RKO (cell line): Measurements from ENCODE around the gene SGCG.
"Not testable (repeated sequence)": the region's sequence is repeated elsewhere in the genome, so short reads cannot be mapped to it uniquely, and the experiment has no call there.

Experiments used
- DNase-seq: peaks from one replicate; pipeline ENCODE4 v3.0.0-alpha.2; 2016; ENCODE audit warnings: low spot score

SGCG gene

DNA sequence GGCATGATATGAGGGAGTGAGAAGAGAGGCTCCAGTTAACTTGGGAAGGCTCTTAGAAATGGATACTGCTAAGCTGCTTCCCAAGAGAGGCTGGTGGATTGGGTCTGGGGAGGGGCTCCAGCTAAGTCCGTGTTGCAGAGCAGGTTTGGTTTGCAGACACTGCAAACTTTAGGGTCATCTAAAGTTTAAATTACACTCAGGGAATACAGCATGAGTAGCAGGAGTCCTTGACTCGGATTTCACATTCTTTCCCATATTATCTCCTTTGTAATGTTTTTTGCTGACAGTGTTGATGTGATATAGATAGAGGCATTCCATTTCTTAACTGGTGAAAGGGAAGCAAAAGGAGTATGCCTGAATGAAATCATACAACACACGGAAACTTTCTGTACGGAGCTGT is 31.9 kb downstream of the SGCG start:
- no peak for DNase-seq

DNA sequence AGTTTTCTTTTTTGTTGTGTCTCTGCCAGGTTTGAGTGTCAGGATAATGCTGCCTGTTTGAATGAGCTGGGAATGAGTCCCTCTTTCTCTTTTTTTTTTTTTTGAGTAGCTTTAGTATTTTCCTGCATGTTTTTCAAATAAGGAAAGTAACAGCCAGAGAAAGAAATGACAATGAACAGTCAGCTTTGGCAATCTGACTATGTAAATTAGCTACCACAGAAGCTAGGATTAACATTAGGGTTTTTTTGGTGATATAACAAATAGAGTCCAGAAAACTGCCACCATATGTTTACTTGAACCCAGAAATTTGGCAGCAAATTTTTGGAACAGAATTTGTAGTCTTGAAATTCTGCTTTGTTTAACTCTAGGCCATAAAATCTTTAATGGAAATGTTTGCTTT is 50.5 kb downstream of the SGCG start:
- no peak for DNase-seq

DNA sequence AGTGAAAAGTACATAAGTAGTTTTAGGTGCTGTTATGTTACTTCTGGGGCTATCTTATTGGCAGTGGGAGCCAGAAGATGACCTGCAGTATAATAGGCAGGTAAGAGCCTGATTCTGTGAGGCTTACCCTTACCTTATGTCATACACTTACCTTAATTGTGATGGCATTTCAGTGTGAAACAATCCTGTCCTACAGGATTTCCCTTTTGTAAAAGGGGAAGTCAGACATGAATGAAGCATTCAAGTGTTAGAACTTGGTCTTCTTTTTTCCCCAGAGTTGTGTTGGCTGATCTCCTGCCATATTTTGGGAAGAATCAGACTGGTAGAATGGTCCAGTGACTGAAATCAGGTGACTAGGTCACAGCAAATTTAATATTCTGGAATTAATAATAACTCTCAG is 55.2 kb downstream of the SGCG start:
- no peak for DNase-seq

DNA sequence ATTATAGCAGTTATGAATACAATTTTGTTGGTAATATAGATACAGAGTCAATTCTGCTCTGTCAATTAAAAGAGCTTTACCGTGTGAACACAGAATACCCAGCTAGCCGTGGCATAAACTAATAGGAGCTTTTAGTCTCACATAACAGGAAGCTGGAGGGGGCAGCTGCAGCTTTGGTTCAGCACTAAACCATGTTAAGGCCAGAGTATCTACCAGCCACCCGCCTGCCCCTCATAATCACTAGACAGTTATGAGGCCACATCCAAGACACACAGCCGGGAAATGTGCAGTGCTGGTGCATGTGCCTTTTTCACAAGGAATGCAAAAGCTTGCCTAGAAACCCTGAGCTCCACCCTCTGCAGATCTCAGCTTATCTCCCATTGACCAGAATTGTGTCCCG is 62.3 kb downstream of the SGCG start:
- no peak for DNase-seq

DNA sequence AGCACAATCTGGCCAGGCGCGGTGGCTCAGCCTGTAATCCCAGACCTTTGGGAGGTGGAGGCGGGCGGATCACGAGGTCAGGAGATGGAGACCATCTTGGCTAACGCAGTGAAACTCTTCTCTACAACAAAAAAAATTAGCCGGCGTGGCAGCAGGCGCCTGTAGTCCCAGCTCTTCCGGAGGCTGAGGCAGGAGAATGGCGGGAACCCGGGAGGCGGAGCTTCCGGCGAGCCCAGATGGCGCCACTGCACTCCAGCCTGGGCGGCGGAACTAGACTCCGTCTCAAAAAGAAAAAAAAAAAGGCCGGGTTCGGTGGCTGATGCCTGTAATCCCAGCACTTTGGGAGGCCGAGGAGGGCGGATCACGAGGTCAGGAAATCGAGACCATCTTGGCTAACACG is 67.6 kb downstream of the SGCG start:
- DNase-seq = not testable (repeated sequence)

DNA sequence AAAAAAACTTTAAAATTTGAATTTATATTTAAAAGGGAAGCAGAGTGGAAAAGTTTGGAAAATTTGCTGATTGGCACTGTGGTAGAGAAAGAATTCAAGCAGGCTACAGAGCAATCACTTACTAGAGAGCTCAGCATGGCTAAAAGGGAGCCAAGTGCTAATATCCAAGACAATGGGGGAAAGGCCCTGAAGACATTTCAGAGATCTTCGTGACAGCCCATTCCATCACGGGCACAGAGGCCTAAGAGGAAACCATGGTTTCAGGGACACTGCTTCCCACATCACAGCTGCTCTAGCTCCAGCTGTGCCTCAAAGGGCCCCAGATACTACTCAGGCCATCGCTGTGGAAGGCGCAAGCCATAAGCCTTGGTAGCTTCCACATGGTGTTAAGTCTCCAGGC is 73.7 kb downstream of the SGCG start:
- DNase-seq = no peak

DNA sequence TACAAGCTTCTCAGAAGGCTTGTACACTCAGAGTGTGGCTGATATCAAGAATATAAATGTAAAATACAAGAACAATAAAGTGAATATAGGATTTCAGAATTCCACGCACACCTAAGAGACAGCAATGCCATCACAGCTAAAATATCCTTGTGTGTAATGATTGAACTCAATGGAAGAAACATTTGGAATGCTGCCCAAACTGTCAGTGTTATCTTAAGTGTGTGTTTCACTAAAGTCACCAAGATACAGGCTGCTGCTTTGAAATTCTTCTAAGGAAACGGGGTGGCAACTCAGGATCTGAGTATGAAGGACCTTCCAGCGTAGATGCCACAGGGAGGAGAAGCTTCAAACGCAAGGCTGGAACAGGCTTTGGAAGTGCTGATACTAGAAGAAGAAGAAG is 86.8 kb downstream of the SGCG start:
- DNase-seq = no peak

DNA sequence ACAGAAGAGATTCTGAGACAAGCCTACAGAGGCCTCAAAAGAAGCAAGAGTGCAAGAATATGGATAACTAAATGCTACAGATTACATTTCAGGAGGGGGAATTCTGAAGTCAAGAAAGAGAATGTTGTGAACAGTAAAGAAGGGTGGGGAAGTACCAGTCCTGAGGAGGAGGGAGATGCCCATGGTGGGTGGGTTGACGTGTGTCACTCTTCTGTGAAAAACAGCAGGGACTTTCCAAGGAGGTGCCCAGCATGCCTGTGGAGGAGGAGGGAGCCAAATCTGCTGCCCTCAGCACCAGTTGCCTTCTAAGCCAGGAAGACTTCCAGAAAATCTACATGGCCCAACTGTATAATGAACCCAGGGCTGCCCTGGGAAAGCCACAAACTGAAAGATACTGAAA is 87.7 kb downstream of the SGCG start:
- DNase-seq = no peak

DNA sequence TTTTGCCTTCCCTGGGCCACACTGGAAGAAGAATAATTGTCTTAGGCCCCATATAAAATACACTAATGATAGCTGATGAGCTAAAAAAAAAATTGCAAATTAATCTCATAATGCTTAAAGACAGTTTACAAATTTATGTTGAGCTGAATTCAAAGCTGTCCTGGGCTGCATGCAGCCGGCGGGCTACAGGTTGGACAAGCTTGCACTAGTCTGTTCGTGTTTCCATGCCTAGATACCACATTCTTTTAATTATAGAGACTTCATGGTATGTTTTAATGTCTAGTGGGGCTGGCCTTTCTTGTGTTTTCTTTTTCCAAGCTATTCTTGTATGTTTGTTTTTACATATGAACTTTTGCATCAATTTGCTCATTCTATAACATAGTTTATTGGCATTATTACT is 90.6 kb downstream of the SGCG start:
- DNase-seq = no peak

DNA sequence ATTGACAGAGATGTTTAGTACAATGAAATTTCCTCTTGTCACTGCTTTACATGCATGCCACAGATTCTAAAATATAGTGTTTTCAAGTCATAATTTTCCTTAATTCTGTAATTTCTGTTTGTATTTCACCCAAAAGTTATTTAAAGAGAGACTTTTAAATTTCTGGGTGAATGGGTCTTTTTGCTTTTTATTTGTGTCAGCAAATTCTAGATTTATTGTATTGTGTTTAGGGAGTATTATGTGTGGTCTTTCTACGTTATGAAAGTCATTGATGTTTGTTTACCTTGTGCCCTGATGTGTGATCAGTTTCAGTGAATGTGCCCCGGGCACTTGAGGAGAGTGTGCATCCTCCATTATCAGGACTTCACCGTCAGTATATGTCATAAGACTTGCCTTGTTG is 92.7 kb downstream of the SGCG start:
- DNase-seq = no peak

DNA sequence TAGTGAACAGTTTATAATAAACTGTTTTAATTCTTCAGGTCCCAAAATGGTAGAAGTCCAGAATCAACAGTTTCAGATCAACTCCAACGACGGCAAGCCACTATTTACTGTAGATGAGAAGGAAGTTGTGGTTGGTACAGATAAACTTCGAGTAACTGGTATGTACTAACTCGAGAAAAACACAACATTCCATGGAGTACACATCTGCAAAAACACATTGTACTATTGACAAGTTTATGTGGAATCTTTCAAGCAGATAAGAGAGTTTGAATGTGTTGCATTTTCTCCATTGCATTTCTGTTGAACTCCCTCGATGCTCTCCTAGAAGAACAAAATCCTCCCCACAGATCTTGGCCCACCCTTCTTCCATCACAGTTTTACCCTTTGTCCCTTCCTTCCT is 98.5 kb downstream of the SGCG start:
- no peak for DNase-seq

DNA sequence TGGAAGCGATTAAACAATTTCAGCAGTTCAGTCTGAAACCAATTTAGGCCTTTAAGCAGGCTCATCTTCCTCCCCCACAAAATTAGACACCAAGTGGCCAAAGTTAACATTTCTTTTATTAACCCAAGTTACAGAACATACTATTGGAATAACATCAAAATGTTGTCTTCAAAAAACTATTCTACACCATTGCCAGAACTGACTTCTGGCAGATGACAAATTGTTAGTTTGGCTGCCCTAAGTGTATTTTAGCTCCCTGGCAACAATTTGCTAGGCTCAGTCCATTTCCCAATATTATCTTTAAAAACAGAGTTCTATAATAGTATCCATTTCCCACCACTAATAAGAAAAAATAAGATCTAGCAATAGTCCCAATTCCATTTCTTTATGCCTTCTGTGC is 107.8 kb downstream of the SGCG start:
- DNase-seq = no peak

DNA sequence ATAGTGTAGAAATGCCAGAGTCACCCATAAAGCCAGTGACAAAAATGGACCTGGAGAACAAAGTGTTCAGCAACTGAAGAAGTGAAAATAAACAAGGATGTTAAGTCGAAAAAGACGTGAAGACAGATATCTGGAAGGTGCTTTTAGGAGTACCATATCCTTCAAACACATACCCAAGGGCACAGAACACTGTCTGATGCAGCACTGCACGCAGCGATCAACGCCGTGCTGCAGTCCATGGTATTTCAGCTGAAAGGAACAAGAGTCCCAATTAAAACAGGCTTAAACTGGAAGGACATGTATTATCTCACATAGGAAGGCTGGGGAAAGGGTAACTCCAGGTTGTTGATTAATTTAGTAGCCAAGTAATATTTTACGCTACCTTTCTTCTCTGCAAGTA is 108.2 kb downstream of the SGCG start:
- DNase-seq = no peak

DNA sequence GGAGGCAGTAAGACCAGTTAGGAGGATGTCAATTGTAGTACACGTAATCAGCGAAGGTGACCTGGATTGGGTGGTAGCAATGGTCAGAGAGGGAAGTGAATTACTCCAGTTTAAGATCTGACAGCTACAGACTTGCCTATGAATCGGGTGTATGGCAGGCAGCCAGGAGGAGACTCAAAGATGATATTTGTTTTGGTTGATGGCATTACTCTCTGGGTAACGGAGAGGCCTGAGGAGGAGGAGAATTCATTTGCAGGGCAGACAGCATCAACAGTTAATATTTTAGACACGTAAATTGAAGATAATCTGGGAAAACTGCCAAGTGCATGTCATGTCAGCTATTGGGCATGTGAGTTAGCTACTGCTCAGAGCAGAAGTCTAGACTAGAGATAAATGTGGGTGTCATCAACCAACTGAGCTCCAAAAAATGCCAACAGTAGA is 109.2 kb downstream of the SGCG start:
- no peak for DNase-seq

DNA sequence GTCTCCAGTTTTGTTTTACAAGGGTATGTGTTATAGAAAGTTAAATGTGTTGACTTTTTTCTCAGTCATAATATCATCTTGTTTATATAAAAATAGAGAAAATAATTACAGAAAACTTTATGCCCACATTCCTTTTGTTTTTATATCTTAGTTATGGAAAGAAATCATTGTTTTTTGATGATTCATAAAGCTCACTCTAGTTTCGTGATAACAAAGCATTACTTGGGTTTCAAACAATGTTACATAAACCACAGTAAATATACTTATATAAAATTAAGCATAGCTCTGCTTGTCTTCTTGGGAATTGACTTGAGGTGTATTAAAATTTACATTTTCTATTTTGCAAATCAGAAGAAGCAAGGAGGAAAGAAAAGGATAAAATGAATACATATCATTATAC is 111.8 kb downstream of the SGCG start:
- DNase-seq = no peak

DNA sequence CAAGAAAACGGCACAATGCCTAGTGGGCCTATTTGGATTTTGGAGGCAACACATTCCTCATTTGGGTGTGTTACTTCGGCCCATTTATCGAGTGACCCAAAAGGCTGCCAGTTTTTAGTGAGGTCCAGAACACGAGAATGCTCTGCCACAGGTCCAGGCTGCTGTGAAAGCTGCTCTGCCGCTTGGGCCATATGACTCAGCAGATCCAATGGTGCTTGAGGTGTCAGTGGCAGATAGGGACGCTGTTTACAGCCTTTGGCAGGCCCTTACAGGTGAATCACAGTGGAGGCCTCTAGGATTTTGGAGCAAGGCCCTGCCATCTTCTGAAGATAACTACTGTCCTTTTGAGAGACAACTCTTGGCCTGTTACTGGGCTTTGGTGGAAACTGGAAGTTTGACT is 134.1 kb downstream of the SGCG start:
- DNase-seq = not testable (repeated sequence)

DNA sequence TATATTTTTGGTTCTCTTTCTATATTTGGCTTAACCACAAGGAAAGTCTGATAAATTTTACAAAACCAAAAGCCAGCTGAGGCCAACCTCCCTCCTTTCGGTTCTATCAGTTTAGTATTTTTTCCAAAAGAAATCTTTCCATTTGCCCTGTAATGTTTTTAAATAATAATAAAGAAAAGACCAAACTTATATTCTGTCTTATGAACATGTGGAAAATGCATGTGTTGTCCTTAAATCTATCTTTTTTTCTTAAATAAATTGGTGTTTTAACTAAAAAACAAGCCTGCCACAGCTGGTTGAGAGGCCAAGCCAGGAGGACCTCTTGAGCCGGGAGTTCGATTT is 139.1 kb downstream of the SGCG start:
- DNase-seq = no peak

DNA sequence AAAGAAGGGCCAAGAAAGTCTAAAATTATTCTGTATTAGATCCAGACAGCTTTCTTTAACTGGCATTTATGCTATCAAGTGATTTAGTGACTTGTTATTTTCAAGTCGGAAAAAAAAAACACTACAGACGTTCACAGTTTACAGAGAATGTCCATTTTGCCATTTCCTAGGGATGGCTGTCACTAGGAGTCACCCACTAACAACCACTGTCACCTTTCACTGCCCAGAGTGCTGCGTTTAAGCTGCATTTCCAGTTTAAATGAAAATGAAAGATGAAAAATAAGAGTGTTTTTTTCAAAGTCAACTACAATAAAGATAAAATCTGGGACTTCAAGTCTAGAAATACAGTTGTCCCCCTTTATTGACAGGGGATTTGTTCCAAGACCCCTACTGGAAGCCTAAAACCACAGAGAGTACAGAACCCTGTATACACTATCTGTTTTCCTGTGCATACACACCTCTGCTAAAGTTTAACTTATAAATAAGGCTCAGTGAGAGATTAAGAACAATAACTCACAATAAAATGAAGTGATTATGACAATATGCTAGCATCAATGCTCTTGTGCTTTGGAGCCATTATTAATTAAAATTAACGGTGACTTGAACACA is 140.3 kb downstream of the SGCG start:
- no peak for DNase-seq

DNA sequence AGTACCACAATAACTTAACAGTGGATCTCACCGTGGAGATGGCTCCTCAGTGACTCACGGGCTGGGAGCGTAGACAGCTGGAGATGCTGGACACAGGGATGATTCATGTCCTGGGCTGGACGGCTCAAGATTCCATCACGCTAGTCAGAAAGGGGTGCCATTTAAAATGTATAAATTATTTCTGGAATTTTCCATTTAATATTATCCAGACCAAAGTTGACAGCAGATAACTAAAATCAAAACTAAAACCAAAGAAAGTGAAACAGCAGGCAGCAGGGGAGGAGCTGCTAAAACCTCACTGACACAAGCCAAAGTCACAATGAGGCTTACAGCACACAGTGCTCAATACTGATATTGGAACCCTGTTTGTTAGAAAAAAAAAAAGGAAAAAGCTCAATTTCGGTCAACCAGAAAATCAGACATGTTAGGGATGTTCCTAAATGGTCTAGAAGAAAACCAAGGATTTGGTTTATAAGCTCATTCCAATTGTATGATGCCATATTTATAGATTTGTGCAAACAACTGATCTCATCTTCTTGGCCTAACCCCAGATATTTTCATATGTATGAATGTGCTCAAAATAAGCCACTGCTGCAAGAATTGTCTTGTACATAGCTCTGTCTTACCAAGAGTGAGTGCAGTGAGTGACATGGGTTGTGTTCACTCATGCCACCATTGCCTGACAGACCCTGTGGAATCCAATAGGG is 140.9 kb downstream of the SGCG start:
- peak; percentile 82 for DNase-seq

DNA sequence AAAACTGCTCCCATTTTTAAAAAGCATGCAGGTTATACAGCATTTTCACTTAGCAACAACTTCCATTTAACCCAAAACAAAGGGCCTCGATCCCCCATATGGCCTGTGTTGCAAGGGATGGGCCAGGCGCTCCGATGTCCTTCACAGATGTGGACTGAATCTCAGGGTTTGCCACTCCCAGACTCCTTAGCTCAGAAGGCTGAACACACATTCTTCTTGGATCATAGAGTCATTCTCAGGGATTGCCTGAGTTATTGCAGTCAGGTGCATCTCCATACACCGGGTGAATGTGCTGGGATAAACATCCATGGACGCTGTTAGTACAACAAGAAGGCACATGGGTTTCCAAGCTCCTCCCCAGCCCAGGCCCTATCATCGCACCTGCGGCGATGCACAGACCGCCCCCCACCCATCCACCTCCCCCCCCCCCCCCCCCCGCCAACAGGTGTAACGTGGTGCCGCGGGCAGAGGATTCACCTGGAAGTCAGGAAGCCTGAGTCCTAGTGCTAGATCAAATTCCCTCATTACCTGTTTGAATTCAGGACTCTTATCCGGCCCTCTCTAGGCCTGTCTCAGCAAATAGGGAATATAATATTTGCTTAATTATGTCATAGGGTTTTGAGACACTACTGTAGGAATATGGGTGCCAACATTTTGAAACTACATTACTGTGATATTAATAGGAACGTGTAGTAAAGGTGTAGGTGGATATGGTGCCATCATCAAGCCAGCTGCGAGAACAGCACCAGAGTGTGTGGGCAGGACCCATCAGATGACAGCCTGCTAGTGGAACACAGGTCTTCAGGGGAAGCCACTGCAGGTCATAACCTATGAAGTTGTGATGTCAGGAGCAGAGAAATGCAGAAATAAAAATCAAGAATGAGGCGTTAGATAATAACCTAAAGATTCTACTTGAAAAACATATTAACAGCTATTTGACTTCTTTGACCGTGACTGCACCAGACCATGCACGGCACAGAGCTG is 141.9 kb downstream of the SGCG start:
- no peak for DNase-seq

DNA sequence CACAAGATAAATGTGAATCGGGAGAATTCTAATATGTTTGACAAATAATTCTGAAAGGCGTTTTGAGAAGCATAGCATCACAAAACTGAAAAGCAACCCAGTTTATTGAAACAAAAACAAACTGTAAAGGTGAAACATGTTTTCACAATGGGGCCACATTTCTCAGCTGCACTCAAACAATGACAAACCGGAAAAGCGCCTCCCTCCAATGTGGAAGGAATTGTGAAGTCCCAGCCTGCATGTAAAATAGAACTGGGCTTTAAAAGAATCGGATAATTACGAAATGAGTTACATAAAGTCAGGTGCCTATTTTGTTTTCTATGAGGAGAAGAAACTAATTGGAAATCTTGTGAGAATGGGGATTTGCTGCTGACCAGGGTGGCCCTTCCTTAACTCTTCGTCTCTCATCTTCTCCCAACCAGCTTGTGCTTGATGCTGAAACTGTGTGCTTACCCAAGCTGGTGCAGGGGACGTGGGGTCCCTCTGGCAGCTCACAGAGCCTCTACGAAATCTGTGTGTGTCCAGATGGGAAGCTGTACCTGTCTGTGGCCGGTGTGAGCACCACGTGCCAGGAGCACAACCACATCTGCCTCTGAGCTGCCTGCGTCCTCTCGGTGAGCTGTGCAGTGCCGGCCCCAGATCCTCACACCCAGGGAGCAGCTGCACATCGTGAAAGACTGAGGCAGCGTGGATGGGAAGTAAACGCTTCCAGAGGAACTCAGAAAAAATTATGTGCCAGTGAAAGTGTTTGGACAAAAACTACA is 143.3 kb downstream of the SGCG start:
- no peak for DNase-seq

DNA sequence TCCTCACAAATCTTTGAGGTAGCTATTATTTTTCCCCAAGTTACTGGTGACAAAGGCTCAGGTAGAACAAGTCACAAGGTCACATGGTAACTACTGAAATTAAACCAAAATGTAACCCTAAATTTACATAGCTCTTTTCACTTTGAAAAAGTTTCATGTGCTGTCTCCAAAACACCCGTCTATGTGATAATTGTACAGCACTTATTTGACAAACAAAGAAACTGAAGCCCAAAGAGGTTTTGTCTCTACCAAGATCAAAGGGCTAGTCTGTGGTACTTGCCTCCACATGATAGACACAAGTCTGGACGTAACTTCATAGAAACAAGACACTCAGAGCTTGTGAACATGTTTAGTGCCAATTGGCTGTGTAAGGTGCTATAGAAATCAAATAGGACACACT is 144.4 kb downstream of the SGCG start:
- DNase-seq = no peak
